Neuronal stem cell (in vitro differentiated cells): ENCODE data around the gene ZNF618.

Experiments
- DNase-seq: peaks from one replicate; pipeline ENCODE4 v3.0.0-alpha.2; 2013; ENCODE audit warnings: low spot score
- H2AFZ ChIP-seq: one replicate; pipeline ENCODE4 v1.6.1; 2013; ENCODE audit warnings: mild to moderate bottlenecking, low read length, inconsistent platforms
- H2AK5ac ChIP-seq: 2 replicates; pipeline ENCODE4 v1.6.1; 2013; ENCODE audit warnings: low read depth, mild to moderate bottlenecking, inconsistent platforms, low read length, moderate library complexity, mixed read lengths
- H2BK120ac ChIP-seq: 2 replicates; pipeline ENCODE4 v1.6.1; 2013; ENCODE audit warnings: low read depth, mild to moderate bottlenecking, inconsistent platforms, low read length, moderate library complexity, mixed read lengths
- H2BK12ac ChIP-seq: one replicate; pipeline ENCODE4 v1.6.1; 2013; ENCODE audit warnings: low read length, inconsistent platforms
- H2BK15ac ChIP-seq: 2 replicates; pipeline ENCODE4 v1.6.1; 2013; ENCODE audit warnings: mild to moderate bottlenecking, low read length, inconsistent platforms, mixed read lengths
- H2BK5ac ChIP-seq: one replicate; pipeline ENCODE4 v1.6.1; 2013; ENCODE audit warnings: inconsistent platforms, mild to moderate bottlenecking, low read length, moderate library complexity
- H3K14ac ChIP-seq: one replicate; pipeline ENCODE4 v1.6.1; 2013; ENCODE audit warnings: low read length, inconsistent platforms
- H3K18ac ChIP-seq: 2 replicates; pipeline ENCODE4 v1.6.1; 2013; ENCODE audit warnings: low read length, inconsistent platforms
- H3K23ac ChIP-seq: 2 replicates; pipeline ENCODE4 v1.6.1; 2013; ENCODE audit warnings: low read depth, mild to moderate bottlenecking, mixed read lengths, low read length, inconsistent platforms; ENCODE audit not compliant: poor library complexity
- H3K27ac ChIP-seq: replicated peaks from 3 replicates; pipeline ENCODE4 v1.5.1; 2013; ENCODE audit warnings: low read length, inconsistent platforms
- H3K27me3 ChIP-seq, 3 experiments: 2 replicates each; pipeline ENCODE4 v1.6.1; 2013; ENCODE audit warnings: low read length in 3 of 3, mild to moderate bottlenecking in 2 of 3, inconsistent platforms in 1 of 3, low read depth in 1 of 3, mixed read lengths in 1 of 3, moderate library complexity in 1 of 3; ENCODE audit not compliant: control insufficient read depth in 3 of 3, insufficient read depth in 3 of 3
- H3K36me3 ChIP-seq, 2 donors: replicated peaks in 1 of 2; 2 replicates each; pipeline ENCODE4 v1.6.1; 2013; ENCODE audit warnings: low read length in 2 of 2; ENCODE audit not compliant: control insufficient read depth in 2 of 2, insufficient read depth in 2 of 2
- H3K4ac ChIP-seq: 2 replicates; pipeline ENCODE4 v1.6.1; 2013; ENCODE audit warnings: inconsistent platforms, mild to moderate bottlenecking, low read length, moderate library complexity
- H3K4me1 ChIP-seq, 2 donors: 1 replicate in 1 of 2; 2 replicates in 1 of 2; pipeline ENCODE4 v1.6.1; 2013; ENCODE audit warnings: low read length in 2 of 2, low read depth in 1 of 2; ENCODE audit not compliant: control insufficient read depth in 2 of 2, insufficient read depth in 1 of 2
- H3K4me2 ChIP-seq: one replicate; pipeline ENCODE4 v1.6.1; 2013; ENCODE audit warnings: mild to moderate bottlenecking, low read length, inconsistent platforms; ENCODE audit not compliant: insufficient read depth, poor library complexity, severe bottlenecking
- H3K4me3 ChIP-seq, 2 donors: 2 replicates each; pipeline ENCODE4 v1.5.1; 2013; ENCODE audit warnings: low read length in 2 of 2, mild to moderate bottlenecking in 2 of 2, inconsistent platforms in 1 of 2, moderate library complexity in 1 of 2
- H3K79me1 ChIP-seq: one replicate; pipeline ENCODE4 v1.6.1; 2013; ENCODE audit warnings: low read depth, mild to moderate bottlenecking, inconsistent platforms, low read length, moderate library complexity
- H3K9ac ChIP-seq: one replicate; pipeline ENCODE4 v1.6.1; 2013; ENCODE audit warnings: mild to moderate bottlenecking, low read depth, low read length, inconsistent platforms; ENCODE audit not compliant: poor library complexity
- H3K9me3 ChIP-seq, 2 donors: replicated peaks in 1 of 2; 2 replicates each; pipeline versions ENCODE3 to v1.6.1; 2013; ENCODE audit warnings: low read length in 2 of 2, mild to moderate bottlenecking in 2 of 2, inconsistent platforms in 1 of 2, low read depth in 1 of 2, mixed read lengths in 1 of 2, moderate library complexity in 1 of 2; ENCODE audit not compliant: control insufficient read depth in 2 of 2, insufficient read depth in 1 of 2
- H4K8ac ChIP-seq: one replicate; pipeline ENCODE4 v1.6.1; 2013; ENCODE audit warnings: low read depth, mild to moderate bottlenecking, inconsistent platforms, low read length, moderate library complexity
- H4K91ac ChIP-seq: one replicate; pipeline ENCODE4 v1.6.1; 2013; ENCODE audit warnings: low read length, low read depth, mild to moderate bottlenecking, inconsistent platforms; ENCODE audit not compliant: poor library complexity
- WGBS, 2 donors: extraction: QIAGEN DNeasy Blood & Tissue Kit; methylation state at CpG; one replicate each; pipeline ENCODE4 v1.1.7; 2013; ENCODE audit warnings: missing lambda C conversion rate in 2 of 2, mixed read lengths in 1 of 2; ENCODE audit not compliant: insufficient read length in 2 of 2, insufficient replicate concordance in 1 of 2; ENCODE audit errors: extremely low coverage in 2 of 2; 5-methylcytosine and 5-hydroxymethylcytosine counted together

ZNF618 gene

GRCh38 chr9:113976915-113977314, 100.8 kb downstream of the ZNF618 start:
- peaks cover 2 to 30% of the 10 kb centered on the region in 2 donors for H3K36me3 ChIP-seq
- H3K4me1 ChIP-seq: no peaks in the 10 kb centered on the region
- H4K8ac ChIP-seq: no peak overlapping the region
- no peak overlapping the region for H3K27ac ChIP-seq
- H3K4me3 ChIP-seq: no peak overlapping the region
- H3K14ac ChIP-seq: no peak overlapping the region
- H2BK120ac ChIP-seq: no peak overlapping the region
- H3K9me3 ChIP-seq: no peaks in the 10 kb centered on the region
- no peak overlapping the region for H3K23ac ChIP-seq
- no peaks in the 10 kb centered on the region for H3K27me3 ChIP-seq
- DNase-seq: no peak
- no peak overlapping the region for H3K4me2 ChIP-seq
- no peak overlapping the region for H4K91ac ChIP-seq
- WGBS, 2 donors: no CpG with 5 or more reads among the region's 8 CpGs
- no peak overlapping the region for H2AFZ ChIP-seq
- peak overlapping the region; percentile 20 for H3K18ac ChIP-seq
- no peak overlapping the region for H2BK12ac ChIP-seq
- H3K79me1 ChIP-seq: no peaks in the 10 kb centered on the region
- H2BK5ac ChIP-seq: no peak overlapping the region
- no peak overlapping the region for H3K9ac ChIP-seq
- H2BK15ac ChIP-seq: no peak overlapping the region
- H2AK5ac ChIP-seq: no peak overlapping the region
- H3K4ac ChIP-seq: no peak overlapping the region

DNA sequence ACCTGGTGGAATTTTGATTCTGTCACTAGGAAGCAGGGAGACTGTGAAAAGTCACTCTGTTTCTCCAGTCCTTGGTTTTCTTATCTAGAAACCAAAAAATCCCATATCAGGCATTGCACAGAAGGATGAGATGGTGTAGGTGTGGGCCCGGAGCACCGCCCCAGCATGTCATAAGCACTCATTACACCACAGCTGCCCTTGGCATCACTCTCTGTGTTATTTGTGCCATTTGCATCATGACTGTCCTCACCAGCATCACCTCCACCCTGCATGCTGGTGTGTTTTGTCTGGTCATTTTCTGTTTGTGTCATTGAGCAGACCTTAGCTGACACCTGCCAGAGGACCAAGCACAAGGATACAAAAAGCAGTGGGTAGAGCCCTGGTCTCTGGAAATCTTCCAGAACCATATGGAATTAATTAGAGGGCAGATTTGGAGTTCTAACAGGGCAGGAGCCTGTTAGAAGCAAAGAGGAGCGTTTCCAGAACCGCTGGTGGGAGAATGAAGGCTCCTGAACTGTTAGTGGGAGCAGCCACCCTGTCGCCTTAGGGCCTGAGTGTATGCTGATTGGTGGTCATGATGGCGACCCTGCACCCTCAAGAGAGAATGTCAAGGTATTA, 102.7 kb downstream of the ZNF618 start:
- H3K27me3 ChIP-seq: no peaks in the 10 kb centered on the region
- H2BK5ac ChIP-seq: no peak overlapping the region
- no peak for DNase-seq
- no peak overlapping the region for H4K91ac ChIP-seq
- H3K4me3 ChIP-seq: no peak overlapping the region
- no peak overlapping the region for H2BK120ac ChIP-seq
- H2AFZ ChIP-seq: no peak overlapping the region
- H3K36me3 ChIP-seq: peaks cover 0 to 23% of the 10 kb centered on the region in 2 donors
- no peak overlapping the region for H3K27ac ChIP-seq
- no peak overlapping the region for H2BK12ac ChIP-seq
- H3K23ac ChIP-seq: no peak overlapping the region
- H3K9ac ChIP-seq: no peak overlapping the region
- H3K9me3 ChIP-seq: no peaks in the 10 kb centered on the region
- no peak overlapping the region for H4K8ac ChIP-seq
- no CpG with 5 or more reads among the region's 6 CpGs for WGBS, 2 donors
- H3K14ac ChIP-seq: no peak overlapping the region
- H2BK15ac ChIP-seq: no peak overlapping the region
- H3K4me1 ChIP-seq: no peaks in the 10 kb centered on the region
- H3K18ac ChIP-seq: no peak overlapping the region
- H3K4ac ChIP-seq: no peak overlapping the region
- no peak overlapping the region for H2AK5ac ChIP-seq
- no peak overlapping the region for H3K4me2 ChIP-seq
- H3K79me1 ChIP-seq: no peaks in the 10 kb centered on the region

DNA sequence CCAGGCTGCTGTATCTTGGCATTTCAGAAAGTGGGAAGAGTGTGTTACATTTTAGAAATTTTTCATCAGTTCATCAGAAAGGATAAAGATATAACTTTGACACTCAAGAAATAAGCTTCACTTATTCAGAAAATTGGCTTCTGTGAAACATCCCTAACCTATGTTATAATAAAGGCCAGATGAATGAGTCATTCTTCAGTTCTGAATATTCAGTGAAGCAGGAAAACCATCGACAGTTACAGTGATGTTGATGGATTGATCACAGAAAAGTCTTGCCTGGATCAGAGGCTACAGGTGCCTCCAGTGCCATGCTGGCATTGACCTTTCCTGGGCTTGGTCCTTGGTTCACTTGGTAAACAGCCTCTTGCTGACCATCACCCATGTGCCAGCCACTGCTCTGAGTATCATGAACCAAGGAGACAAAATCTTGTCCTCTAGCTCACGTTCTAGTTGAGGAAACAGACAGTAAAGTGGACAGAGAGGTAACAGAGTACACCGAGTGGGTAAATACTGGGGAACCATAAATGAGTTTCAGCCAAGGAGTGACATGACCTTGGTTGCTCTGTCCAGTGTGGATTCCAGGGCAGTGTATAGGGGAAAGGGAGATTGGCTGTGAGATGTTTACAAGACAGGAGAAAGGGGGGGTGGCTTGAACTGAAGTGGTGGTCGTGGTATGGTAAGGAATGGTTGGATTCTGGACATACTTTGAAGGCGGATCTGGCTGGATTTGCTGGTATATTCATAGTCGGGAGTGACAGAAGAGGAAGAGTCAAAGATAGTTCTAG, 103.4 kb downstream of the ZNF618 start:
- Histone ChIP-seq H3K9me3 (no peaks in the 10 kb centered on the region), H4K8ac (no peak overlapping the region), H2AK5ac (no peak overlapping the region), H2BK12ac (no peak overlapping the region), H2BK120ac (no peak overlapping the region), H3K4me1 (no peaks in the 10 kb centered on the region), H3K27me3 (no peaks in the 10 kb centered on the region), H4K91ac (no peak overlapping the region), H2AFZ (no peak overlapping the region), H3K4ac (no peak overlapping the region), H3K9ac (no peak overlapping the region), H3K79me1 (no peaks in the 10 kb centered on the region), H3K27ac (no peak overlapping the region), H3K36me3 (peaks cover 0 to 26% of the 10 kb centered on the region in 2 donors), H3K4me2 (no peak overlapping the region), H3K18ac (no peak overlapping the region), H3K23ac (no peak overlapping the region), H3K14ac (no peak overlapping the region), H2BK15ac (no peak overlapping the region), H3K4me3 (no peak overlapping the region), H2BK5ac (no peak overlapping the region)
- WGBS, 2 donors: no CpG with 5 or more reads among the region's 6 CpGs
- DNase-seq: no peak

- Histone ChIP-seq H3K18ac (no peak overlapping the region), H3K27me3 (no peaks in the 10 kb centered on the region), H3K14ac (no peak overlapping the region), H3K23ac (no peak overlapping the region), H3K9ac (no peak overlapping the region), H3K36me3 (peaks cover 18 to 45% of the 10 kb centered on the region in 2 donors), H2BK120ac (no peak overlapping the region), H3K4me1 (peaks cover 0 to 2% of the 10 kb centered on the region in 2 donors), H2AK5ac (no peak overlapping the region), H4K91ac (peak overlapping the region; percentile 26), H3K4me2 (no peak overlapping the region), H2BK15ac (no peak overlapping the region), H3K9me3 (no peaks in the 10 kb centered on the region), H2BK12ac (no peak overlapping the region), H4K8ac (no peak overlapping the region), H2BK5ac (no peak overlapping the region), H3K4ac (no peak overlapping the region), H2AFZ (no peak overlapping the region), H3K79me1 (peaks cover 3% of the 10 kb centered on the region), H3K27ac (no peak overlapping the region), H3K4me3 (no peak overlapping the region)
- no CpG with 5 or more reads among the region's 10 CpGs for WGBS, 2 donors
- no peak for DNase-seq
Measured at GRCh38 chr9:113984639-113985380, 108.7 kb downstream of the ZNF618 start.
